ENCODE data around the gene CASD1.

CASD1 gene

DNA sequence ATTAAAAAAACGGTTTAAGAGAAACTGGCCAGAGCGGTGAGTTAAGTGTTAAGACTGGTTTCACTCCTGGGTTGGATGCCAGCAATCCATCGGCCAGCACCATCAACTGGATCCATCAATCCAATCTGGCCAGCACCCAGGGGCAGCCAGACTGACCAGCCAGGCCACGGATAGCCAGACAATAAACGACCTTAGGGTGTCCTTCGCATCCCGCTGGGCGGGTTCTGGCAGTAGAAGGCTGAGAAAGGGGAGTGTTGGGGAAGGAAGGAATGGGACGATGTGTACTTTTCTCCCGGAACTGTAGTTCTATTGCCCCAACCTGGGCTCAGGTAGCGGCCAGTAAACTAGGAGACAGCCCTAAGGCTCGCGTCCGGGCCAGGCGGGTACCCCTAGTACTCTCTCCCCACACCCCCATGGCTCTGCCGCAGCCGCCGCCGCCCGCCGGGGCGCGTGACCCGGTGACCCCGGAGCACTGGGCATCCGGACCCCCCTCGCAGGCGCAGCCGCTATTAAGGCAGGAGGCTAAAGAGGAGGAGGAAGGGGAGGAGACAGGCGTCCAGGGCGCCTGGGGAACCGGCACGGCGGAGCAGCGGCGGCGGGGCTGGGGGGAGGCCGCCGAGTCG lies at the start of gene CASD1:
Gene CASD1 (plus strand): TSS at position 546 of the 623 bp plus-strand sequence. CDS start 276 bp downstream, outside the sequence.
- peak; percentile 21; the same call in 1 of the 2 replicates for TF ChIP-seq POLR2A (IDR thresholded peaks at IDR 0.05; ENCODE audit: low read depth, low read length)
- FAIRE-seq (no peak), DNase-seq (ENCODE audit: insufficient read length, low spot score) (peak; percentile 53)

DNA sequence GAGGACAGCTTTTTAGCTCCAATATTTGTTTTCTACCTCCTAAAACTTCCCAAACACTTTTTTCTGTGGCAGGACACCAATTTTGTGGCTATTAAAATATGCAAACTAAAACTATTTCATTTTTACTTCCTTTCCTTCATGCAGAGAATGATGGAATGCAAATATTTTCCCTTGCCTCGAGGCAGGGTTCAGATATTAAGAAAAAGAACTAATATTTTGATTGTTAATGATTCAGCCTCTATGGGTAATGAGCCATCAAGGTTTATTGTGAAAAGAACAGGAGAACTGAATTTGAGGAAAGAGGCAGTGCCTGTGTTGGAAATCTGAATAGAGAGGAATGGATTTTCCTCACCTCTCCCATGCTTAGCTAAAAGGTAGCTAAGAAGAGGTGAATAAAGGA lies 43.1 kb upstream of the CASD1 start:
- TF ChIP-seq POLR2A (IDR thresholded peaks at IDR 0.05; ENCODE audit: low read depth, low read length) = no peak
- FAIRE-seq (no peak), DNase-seq (ENCODE audit: insufficient read length, low spot score) (no peak)

DNA sequence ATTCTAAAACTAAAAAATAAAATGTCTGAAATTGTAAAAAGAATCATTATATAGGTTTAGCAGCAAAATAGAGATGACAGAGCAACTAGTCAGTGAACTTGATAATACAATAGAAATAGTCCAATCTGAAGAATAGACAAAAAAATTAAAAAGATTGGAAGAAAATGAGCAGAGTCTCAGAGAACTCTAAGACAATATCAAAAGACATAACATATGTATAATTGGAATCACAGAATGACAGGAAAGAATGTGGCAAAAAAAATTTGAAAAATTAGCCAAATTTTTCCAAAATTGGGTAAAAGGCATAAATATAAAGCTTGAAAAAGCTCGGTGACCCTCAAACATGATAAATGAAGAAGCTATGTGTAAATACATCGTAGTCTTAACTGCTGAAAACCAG lies 38.0 kb upstream of the CASD1 start:
- no peak for DNase-seq (ENCODE audit: insufficient read length, low spot score)
- no peak for TF ChIP-seq POLR2A (IDR thresholded peaks at IDR 0.05; ENCODE audit: low read depth, low read length)
- no peak for FAIRE-seq

DNA sequence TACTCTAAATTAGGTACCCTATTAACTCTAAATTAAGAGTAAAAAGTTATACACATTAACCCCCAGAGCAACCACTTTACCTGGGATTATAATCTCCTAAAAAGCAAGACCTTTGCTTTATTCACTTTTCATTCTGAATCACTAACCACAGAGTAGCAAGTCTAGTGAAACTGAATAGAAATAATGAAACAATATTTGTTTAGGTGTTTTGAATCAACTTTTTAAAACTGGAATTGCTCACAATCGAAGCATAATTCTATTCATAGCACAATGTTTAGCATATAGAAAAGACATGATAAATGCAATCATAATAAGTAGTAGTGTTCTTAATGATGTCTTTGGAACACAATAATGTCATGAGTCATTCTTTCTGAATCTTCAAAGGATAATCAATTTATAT lies 37.0 kb upstream of the CASD1 start:
- DNase-seq (ENCODE audit: insufficient read length, low spot score) = no peak

DNA sequence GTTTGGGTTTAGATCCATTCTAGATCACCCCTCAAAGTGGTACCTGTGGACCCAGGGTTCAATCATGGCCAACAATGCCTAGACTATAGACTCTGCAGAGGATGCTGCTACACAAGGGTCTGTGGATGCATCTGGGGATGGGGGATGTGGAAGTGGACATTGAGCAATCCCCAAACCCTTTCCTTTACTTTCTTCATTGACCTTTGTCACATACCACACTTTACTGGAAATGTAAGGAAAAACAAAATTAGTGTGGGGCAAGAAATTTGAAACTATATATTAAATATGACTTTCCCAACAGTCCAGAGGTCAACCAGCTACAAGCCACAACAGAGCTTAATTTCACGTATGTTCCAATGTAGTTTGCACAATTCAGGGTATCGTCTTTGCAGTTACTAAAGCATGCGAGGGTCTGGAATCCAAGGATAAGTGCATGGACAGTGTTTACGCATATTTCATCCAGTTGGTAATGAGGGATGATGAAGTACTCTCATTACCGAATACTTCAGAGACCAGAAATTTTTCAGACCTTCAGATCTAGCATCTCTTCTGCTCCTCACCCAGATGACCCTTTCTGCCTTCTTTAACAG lies 33.3 kb upstream of the CASD1 start:
- no peak for FAIRE-seq

More for the DNA sequence above, 37.0 kb upstream of the CASD1 start:
- FAIRE-seq = no peak
- TF ChIP-seq POLR2A (IDR thresholded peaks at IDR 0.05; ENCODE audit: low read depth, low read length) = no peak

DNA sequence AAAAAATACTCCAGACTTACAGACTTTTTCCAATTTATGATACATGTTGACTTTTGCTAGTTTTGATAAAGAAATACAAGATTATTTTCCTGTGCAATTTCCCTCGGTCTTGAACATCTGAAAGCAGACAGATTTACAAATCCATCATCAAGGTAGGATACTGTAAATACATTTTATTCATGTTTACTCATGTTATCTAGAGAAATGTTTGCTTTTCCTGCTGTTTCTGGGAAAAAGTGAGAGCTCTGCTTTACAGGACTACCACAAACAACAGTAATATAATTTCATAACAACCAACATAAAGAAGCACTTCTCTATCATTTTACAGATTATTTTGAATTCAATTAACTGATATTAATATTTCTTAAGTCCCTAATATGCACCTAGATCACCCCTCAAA lies 31.7 kb upstream of the CASD1 start:
- FAIRE-seq = no peak
- no peak for DNase-seq (ENCODE audit: insufficient read length, low spot score)
- no peak for TF ChIP-seq POLR2A (IDR thresholded peaks at IDR 0.05; ENCODE audit: low read depth, low read length)

More for the DNA sequence above, 33.3 kb upstream of the CASD1 start:
- no peak for DNase-seq (ENCODE audit: insufficient read length, low spot score)
- TF ChIP-seq POLR2A (IDR thresholded peaks at IDR 0.05; ENCODE audit: low read depth, low read length) = no peak

DNA sequence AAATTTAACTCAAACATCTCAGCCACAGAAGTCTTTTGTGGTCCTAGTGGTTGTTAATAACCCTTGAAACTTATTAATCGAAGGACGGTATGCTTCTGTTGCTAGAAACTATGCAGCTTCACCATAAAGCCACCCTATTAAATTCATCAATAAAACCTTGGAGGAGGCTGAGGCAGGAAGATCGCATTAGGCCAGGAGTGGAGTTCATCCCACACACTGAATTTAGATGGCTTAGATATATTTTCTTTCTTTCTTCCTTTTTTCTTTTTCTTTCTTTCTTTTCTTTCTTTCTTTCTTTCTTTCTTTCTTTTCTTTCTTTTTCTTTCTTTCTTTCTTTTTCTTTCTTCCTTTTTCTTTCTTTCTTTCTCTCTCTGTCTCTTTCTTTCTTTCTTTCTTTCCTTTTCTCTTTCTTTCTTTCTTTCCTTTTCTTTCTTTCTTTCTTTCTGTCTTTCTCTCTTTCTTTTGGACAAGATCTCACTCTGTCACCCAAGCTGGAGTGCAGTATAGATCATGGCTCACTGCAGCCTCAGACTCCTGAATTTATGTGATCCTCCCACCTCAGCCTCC lies 30.9 kb upstream of the CASD1 start:
- no peak for TF ChIP-seq POLR2A (IDR thresholded peaks at IDR 0.05; ENCODE audit: low read depth, low read length)
- DNase-seq (ENCODE audit: insufficient read length, low spot score) (no peak), FAIRE-seq (no peak)

DNA sequence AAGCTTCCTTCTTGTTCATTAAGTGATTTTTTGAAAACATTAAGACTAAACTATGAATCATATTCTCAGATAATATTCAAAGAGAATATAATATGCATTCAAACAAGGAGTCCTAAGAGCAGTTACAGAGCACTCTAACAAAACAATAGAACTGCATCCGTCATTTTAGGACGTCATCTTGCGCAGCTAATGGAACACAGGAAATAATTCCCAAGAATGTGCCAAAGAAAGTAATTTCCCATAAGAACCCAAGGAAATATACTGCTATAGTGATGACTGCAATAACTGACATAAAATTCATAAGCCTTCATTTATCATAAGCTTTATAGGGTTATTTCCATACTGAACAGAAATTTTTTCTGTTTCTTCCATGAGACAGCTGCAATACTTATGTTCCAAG lies 28.3 kb upstream of the CASD1 start:
- no peak for FAIRE-seq
- no peak for DNase-seq (ENCODE audit: insufficient read length, low spot score)
- no peak for TF ChIP-seq POLR2A (IDR thresholded peaks at IDR 0.05; ENCODE audit: low read depth, low read length)

DNA sequence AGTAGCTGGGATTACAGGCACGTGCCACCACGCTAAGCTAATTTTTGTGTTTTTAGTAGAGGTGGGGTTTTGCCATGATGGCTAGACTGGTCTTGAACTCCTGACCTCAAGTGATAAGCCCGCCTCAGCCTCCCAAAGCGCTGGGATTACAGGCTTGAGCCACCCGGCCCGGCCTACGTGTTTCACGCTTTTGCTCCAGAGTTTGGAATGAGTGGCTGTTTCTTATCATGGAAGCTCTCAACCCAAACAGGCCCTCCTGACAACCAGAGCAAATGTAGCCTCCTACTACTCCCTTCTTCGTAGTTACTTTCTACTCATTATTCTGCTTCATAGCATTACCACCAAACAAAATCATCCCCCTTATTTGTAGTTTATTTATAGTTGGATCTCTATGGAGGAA lies 26.8 kb upstream of the CASD1 start:
- DNase-seq (ENCODE audit: insufficient read length, low spot score) = no peak
- FAIRE-seq = no peak
- TF ChIP-seq POLR2A (IDR thresholded peaks at IDR 0.05; ENCODE audit: low read depth, low read length) = no peak

DNA sequence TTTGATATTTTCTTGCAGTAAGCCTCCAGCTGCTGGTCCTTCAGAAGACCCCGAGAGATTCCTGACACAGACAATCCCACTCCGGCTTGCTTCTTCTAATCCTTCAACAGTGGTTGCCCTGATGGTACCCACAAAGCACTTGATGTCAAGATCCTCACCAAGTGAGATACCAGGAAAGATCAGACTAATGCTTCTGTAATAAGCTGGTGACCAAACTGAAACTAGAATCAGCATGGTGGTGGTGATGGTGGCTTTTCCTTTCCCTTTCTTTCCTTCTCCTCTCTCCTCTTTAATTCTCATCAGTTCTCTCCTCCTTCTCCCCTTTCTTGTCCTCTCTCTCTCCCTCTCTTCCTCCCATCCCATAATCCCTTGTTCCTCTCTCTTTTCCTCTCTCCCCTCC lies 25.8 kb upstream of the CASD1 start:
- DNase-seq (ENCODE audit: insufficient read length, low spot score) = no peak
- no peak for FAIRE-seq
- TF ChIP-seq POLR2A (IDR thresholded peaks at IDR 0.05; ENCODE audit: low read depth, low read length) = no peak

DNA sequence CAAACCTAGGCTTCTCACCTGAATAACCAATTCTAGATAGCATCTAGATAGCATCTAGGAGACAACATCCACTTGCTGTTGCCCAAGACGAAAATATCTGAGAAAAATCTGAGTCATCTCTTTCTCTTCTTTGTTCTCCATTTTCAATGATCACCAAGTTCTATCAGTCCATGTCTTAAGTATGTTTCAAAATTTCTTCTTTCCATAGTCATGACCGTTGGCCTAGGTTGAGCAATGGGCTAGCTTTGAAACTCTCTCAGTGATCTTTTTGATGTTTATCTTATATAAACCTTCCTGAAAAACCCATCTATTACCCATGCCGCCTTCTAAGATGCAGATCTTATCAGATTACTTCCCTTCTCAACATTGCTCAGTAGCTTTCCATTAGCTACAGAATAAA lies 23.4 kb upstream of the CASD1 start:
- FAIRE-seq = no peak
- no peak for DNase-seq (ENCODE audit: insufficient read length, low spot score)
- no peak for TF ChIP-seq POLR2A (IDR thresholded peaks at IDR 0.05; ENCODE audit: low read depth, low read length)

DNA sequence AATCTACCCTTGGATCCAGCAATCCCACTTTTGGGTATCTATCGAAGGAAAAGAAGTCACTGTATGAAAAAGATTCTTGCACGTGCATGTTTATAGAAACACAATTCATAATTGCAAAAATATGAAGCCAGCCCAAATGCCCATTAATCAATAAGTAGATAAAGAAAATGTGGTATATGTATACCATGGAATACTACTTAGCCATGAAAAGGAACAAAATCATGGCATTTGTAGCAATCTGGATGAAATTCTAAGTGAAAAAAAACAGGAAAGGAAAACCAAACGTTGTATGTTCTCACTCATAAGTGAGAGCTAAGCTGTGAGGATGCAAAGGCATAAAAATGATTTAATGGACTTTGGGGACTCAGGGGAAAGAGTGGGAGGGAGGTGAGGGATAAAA lies 18.2 kb upstream of the CASD1 start:
- no peak for FAIRE-seq
- no peak for TF ChIP-seq POLR2A (IDR thresholded peaks at IDR 0.05; ENCODE audit: low read depth, low read length)

DNA sequence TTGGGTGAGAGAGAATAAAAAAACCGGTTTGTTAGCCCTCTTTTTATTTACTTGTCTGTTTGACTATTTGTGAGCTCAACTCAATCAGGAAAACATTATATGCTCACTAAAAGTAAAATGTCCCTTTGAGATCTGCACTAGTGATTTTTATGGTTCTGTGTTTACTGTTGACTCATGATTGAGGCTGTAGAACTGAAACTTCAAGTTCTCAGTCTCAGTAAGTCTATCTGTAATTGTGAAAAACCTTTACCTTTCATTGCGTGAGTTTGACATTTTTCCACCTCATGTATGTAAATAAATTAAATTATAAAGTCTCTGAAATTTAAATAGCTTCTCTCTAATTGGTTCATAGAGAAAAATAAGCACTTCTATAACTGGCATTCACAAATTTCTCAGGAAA lies 17.0 kb upstream of the CASD1 start:
- DNase-seq (ENCODE audit: insufficient read length, low spot score) (no peak), FAIRE-seq (no peak)
- no peak for TF ChIP-seq POLR2A (IDR thresholded peaks at IDR 0.05; ENCODE audit: low read depth, low read length)

More for the DNA sequence above, 18.2 kb upstream of the CASD1 start:
- DNase-seq (ENCODE audit: insufficient read length, low spot score) = no peak

DNA sequence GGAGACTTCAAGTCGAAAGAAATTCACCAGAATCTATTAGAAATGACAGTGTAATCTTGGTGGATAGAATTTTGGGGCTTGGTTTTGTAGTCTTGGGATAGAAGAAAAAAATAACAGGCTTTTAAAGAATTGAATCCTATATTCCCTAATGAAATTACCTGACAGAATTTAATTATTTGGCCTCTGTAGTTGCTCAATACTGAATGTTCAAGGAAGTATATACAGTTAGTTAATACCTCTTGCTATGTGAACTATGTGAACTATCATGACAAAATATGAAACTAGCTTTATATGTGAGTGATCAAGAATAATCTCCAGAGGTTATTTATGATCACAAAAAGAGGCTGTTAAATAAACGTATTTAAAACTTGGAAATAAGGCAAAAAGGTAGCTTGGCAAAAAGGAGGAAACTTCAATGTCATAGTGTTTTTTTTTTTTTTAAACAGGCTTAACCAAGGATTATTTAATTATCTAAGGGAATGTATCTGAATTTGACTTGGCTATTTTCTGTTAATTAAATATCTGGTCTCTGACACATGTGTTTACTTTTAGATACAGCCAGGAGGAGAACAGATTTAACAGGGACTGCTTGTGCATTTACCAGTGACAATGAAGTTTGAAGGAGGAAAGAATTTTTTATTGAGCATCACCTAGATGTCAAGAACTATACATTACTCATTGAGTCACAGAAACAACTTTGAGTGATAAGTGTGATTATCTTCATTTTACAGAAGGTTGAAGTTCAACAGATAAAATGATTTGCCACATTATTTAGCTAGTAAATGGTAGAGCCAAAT lies 11.5 kb upstream of the CASD1 start:
- FAIRE-seq (no peak), DNase-seq (ENCODE audit: insufficient read length, low spot score) (no peak)
- no peak for TF ChIP-seq POLR2A (IDR thresholded peaks at IDR 0.05; ENCODE audit: low read depth, low read length)
